H9 (cell line): ENCODE measurements around the gene TRPM1. TPM values are rescaled to one million over a fixed set of nuclear protein-coding genes. Genes with fewer than 3 reads are reported as not detected.

ENCODE experiments used
- DNase-seq: peaks from one replicate; pipeline ENCODE4 v3.0.0-alpha.2; 2017
- H2AFZ ChIP-seq: one replicate; pipeline ENCODE4 v1.6.1; 2013; ENCODE audit warnings: mild to moderate bottlenecking, low read length, control low read depth, moderate library complexity
- H2AK5ac ChIP-seq: 2 replicates; pipeline ENCODE4 v1.6.1; 2013; ENCODE audit warnings: low read length, control low read depth, mixed read lengths; ENCODE audit not compliant: insufficient read length
- H2BK120ac ChIP-seq: one replicate; pipeline ENCODE4 v1.6.1; 2013; ENCODE audit warnings: low read depth, mild to moderate bottlenecking, low read length, control low read depth, inconsistent platforms; ENCODE audit not compliant: poor library complexity, severe bottlenecking
- H2BK12ac ChIP-seq: 2 replicates; pipeline ENCODE4 v1.6.1; 2013; ENCODE audit warnings: low read length, control low read depth, mixed read lengths, low read depth; ENCODE audit not compliant: insufficient read length
- H2BK15ac ChIP-seq: 2 replicates; pipeline ENCODE4 v1.6.1; 2013; ENCODE audit warnings: low read depth, low read length, control low read depth
- H2BK20ac ChIP-seq: one replicate; pipeline ENCODE4 v1.6.1; 2013; ENCODE audit warnings: low read depth, mild to moderate bottlenecking, low read length, control low read depth, inconsistent platforms; ENCODE audit not compliant: poor library complexity, severe bottlenecking
- H2BK5ac ChIP-seq: 2 replicates; pipeline ENCODE4 v1.6.1; 2013; ENCODE audit warnings: low read length, control low read depth, mixed read lengths; ENCODE audit not compliant: insufficient read length
- H3K14ac ChIP-seq: 2 replicates; pipeline ENCODE4 v1.6.1; 2013; ENCODE audit warnings: low read length, control low read depth; ENCODE audit not compliant: insufficient read depth
- H3K18ac ChIP-seq: 2 replicates; pipeline ENCODE4 v1.6.1; 2013; ENCODE audit warnings: low read depth, mild to moderate bottlenecking, mixed read lengths, low read length, control low read depth; ENCODE audit not compliant: insufficient read length
- H3K23ac ChIP-seq: 2 replicates; pipeline ENCODE4 v1.6.1; 2013; ENCODE audit warnings: low read length, control low read depth, mixed read lengths, low read depth; ENCODE audit not compliant: insufficient read length
- H3K23me2 ChIP-seq: 2 replicates; pipeline ENCODE4 v1.6.1; 2013; ENCODE audit warnings: low read depth, mild to moderate bottlenecking, mixed read lengths, low read length, control low read depth; ENCODE audit not compliant: insufficient read length, poor library complexity, severe bottlenecking
- H3K27ac ChIP-seq: 2 replicates; pipeline ENCODE4 v1.5.1; 2013; ENCODE audit warnings: low read length, control low read depth, mixed read lengths, low read depth; ENCODE audit not compliant: insufficient read length
- H3K27me3 ChIP-seq: 2 replicates; pipeline ENCODE4 v1.6.1; 2013; ENCODE audit warnings: low read length, control low read depth, inconsistent platforms; ENCODE audit not compliant: insufficient read depth
- H3K4ac ChIP-seq: 2 replicates; pipeline ENCODE4 v1.6.1; 2013; ENCODE audit warnings: low read depth, mild to moderate bottlenecking, control low read depth, inconsistent platforms, low read length, moderate library complexity
- H3K4me1 ChIP-seq: 2 replicates; pipeline ENCODE4 v1.6.1; 2013; ENCODE audit warnings: low read length, control low read depth, inconsistent platforms; ENCODE audit not compliant: insufficient read depth
- H3K4me2 ChIP-seq: 2 replicates; pipeline ENCODE4 v1.6.1; 2013; ENCODE audit warnings: low read length, control low read depth, mixed read lengths; ENCODE audit not compliant: insufficient read length, insufficient read depth
- H3K56ac ChIP-seq: 2 replicates; pipeline ENCODE4 v1.6.1; 2013; ENCODE audit warnings: low read depth, mild to moderate bottlenecking, mixed read lengths, low read length, control low read depth; ENCODE audit not compliant: insufficient read length
- H3K79me1 ChIP-seq: 2 replicates; pipeline ENCODE4 v1.6.1; 2013; ENCODE audit warnings: low read depth, mild to moderate bottlenecking, moderate library complexity, low read length, control low read depth, inconsistent platforms; ENCODE audit not compliant: insufficient read depth, poor library complexity, severe bottlenecking
- H3K79me2 ChIP-seq: 2 replicates; pipeline ENCODE4 v1.6.1; 2013; ENCODE audit warnings: low read length, control low read depth, inconsistent platforms; ENCODE audit not compliant: insufficient read depth
- H3K9ac ChIP-seq: 2 replicates; pipeline ENCODE4 v1.6.1; 2013; ENCODE audit warnings: low read length, control low read depth, mixed read lengths; ENCODE audit not compliant: insufficient read length; ENCODE audit errors: extremely low read depth
- H3K9me3 ChIP-seq: one replicate; pipeline ENCODE4 v1.6.1; 2013; ENCODE audit warnings: low read depth, low read length, inconsistent platforms; ENCODE audit not compliant: control insufficient read depth
- H3T11ph ChIP-seq: one replicate; pipeline ENCODE4 v1.6.1; 2013; ENCODE audit warnings: mild to moderate bottlenecking, low read length, control low read depth, inconsistent platforms
- H4K20me1 ChIP-seq: one replicate; pipeline ENCODE4 v1.6.1; 2013; ENCODE audit not compliant: control insufficient read depth, insufficient read length, insufficient read depth
- H4K5ac ChIP-seq: 2 replicates; pipeline ENCODE4 v1.6.1; 2013; ENCODE audit warnings: low read depth, mild to moderate bottlenecking, mixed read lengths, low read length, control low read depth; ENCODE audit not compliant: insufficient read length
- H4K8ac ChIP-seq: replicated peaks from 2 replicates; pipeline ENCODE4 v1.6.1; 2013; ENCODE audit warnings: low read length, control low read depth, mixed read lengths, low read depth; ENCODE audit not compliant: insufficient read length
- H4K91ac ChIP-seq: 2 replicates; pipeline ENCODE4 v1.6.1; 2013; ENCODE audit warnings: low read depth, mild to moderate bottlenecking, moderate library complexity, mixed read lengths, low read length, control low read depth; ENCODE audit not compliant: insufficient read length
- H3K27ac Mint-ChIP-seq, 3 experiments: 2 replicates in 2 of 3; 3 replicates in 1 of 3; pipeline ENCODE4 v1.8.0; 2020 to 2021; ENCODE audit warnings: mixed read lengths in 3 of 3, mild to moderate bottlenecking in 1 of 3, moderate library complexity in 1 of 3
- H3K27me3 Mint-ChIP-seq: 2 replicates; pipeline ENCODE4 v1.8.0; 2021; ENCODE audit warnings: low read depth, mild to moderate bottlenecking, moderate library complexity, mixed read lengths
- H3K36me3 Mint-ChIP-seq, 3 experiments: 2 replicates in 2 of 3; 3 replicates in 1 of 3; pipeline ENCODE4 v1.8.0; 2020 to 2021; ENCODE audit warnings: low read depth in 3 of 3, mixed read lengths in 3 of 3; ENCODE audit not compliant: insufficient read depth in 1 of 3
- H3K4me1 Mint-ChIP-seq, 2 experiments: 2 replicates each; pipeline ENCODE4 v1.8.0; 2020; ENCODE audit warnings: mixed read lengths in 2 of 2
- H3K4me3 Mint-ChIP-seq, 2 experiments: 2 replicates in 1 of 2; 3 replicates in 1 of 2; pipeline ENCODE4 v1.8.0; 2020 to 2021; ENCODE audit warnings: mild to moderate bottlenecking in 2 of 2, mixed read lengths in 2 of 2, moderate library complexity in 1 of 2
- H3K9me3 Mint-ChIP-seq, 2 experiments: 2 replicates in 1 of 2; 3 replicates in 1 of 2; pipeline ENCODE4 v1.8.0; 2020; ENCODE audit warnings: mild to moderate bottlenecking in 2 of 2, mixed read lengths in 2 of 2, moderate library complexity in 1 of 2
- WGBS: extraction: QIAGEN DNeasy Blood & Tissue Kit; methylation state at CpG from one replicate; pipeline ENCODE4 v1.1.7; 2013; ENCODE audit warnings: missing lambda C conversion rate, low lambda C conversion rate, mixed read lengths; ENCODE audit not compliant: insufficient read length; ENCODE audit errors: extremely low coverage; 5-methylcytosine and 5-hydroxymethylcytosine counted together
- total RNA-seq: library from RNA; stranded (reverse); gene quantifications from 2 replicates; pipeline ENCODE4 v1.2.1, GENCODE V29; 2021
- TF ChIP-seq, protein P1 (sequence below): fragments of 200-600 bp; sonication (generic); conservative IDR thresholded peaks from 3 replicates; pipeline ENCODE4 v1.8.0; 2021; ENCODE audit warnings: antibody characterized with exemption, mild to moderate bottlenecking

TRPM1 gene
- total RNA-seq, 1 experiment from 2014 or later: not detected

DNA sequence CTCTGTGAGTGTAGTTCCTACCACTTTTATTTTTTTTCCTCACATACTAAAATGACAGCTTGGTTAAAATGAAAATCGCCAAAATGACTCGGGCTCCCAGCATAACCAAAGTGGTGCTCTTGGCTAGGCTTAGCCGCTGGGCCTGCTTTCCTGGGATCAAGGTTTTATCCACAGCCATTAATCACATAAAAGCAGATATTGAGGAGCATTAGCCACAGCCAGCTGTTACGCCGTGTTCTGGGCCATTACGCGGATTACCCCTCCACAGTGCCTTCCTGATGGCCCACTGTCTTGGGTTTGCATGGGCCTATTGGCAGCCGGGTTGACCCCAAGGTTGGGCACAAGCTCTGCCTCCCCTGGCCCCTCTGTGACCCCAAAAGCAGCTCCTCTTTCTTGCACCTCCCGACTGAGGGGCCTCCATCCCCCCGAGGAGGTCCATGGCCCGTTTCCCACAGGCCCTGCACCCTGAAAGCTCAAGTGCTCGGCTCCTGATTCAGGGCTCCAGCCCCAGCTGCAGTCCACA, 30.4 kb upstream of the TRPM1 start:
- TF ChIP-seq, protein P1, sequence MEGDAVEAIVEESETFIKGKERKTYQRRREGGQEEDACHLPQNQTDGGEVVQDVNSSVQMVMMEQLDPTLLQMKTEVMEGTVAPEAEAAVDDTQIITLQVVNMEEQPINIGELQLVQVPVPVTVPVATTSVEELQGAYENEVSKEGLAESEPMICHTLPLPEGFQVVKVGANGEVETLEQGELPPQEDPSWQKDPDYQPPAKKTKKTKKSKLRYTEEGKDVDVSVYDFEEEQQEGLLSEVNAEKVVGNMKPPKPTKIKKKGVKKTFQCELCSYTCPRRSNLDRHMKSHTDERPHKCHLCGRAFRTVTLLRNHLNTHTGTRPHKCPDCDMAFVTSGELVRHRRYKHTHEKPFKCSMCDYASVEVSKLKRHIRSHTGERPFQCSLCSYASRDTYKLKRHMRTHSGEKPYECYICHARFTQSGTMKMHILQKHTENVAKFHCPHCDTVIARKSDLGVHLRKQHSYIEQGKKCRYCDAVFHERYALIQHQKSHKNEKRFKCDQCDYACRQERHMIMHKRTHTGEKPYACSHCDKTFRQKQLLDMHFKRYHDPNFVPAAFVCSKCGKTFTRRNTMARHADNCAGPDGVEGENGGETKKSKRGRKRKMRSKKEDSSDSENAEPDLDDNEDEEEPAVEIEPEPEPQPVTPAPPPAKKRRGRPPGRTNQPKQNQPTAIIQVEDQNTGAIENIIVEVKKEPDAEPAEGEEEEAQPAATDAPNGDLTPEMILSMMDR: no peak
- Histone ChIP-seq H2BK15ac (no peak overlapping the region), H3T11ph (no peak overlapping the region), H4K20me1 (no peaks in the 10 kb centered on the region), H3K27ac (no peak overlapping the region), H3K27me3 (no peaks in the 10 kb centered on the region), H3K9ac (no peak overlapping the region), H3K79me1 (no peaks in the 10 kb centered on the region), H3K23me2 (no peaks in the 10 kb centered on the region), H3K4ac (no peak overlapping the region), H3K79me2 (no peaks in the 10 kb centered on the region), H4K8ac (no peak overlapping the region), H2BK20ac (no peak overlapping the region), H3K23ac (no peak overlapping the region), H2AK5ac (no peak overlapping the region), H2AFZ (no peak overlapping the region), H3K4me1 (peaks cover 3% of the 10 kb centered on the region; the same call in 1 of the 2 replicates), H4K91ac (no peak overlapping the region), H3K9me3 (peaks cover 9% of the 10 kb centered on the region), H2BK120ac (no peak overlapping the region), H3K18ac (no peak overlapping the region), H2BK12ac (no peak overlapping the region), H4K5ac (no peak overlapping the region), H3K14ac (no peak overlapping the region), H3K4me2 (no peak overlapping the region), H3K56ac (no peak overlapping the region), H2BK5ac (no peak overlapping the region)
- no peak overlapping the region for H3K4me3 Mint-ChIP-seq
- peaks cover 18 to 30% of the 10 kb centered on the region in 2 experiments for H3K4me1 Mint-ChIP-seq
- DNase-seq: no peak
- H3K27ac Mint-ChIP-seq: no peak overlapping the region
- H3K36me3 Mint-ChIP-seq: peaks cover 0 to 25% (median 13%) of the 10 kb centered on the region in 3 experiments; a peak in 6 of 7 replicates
- no peaks in the 10 kb centered on the region; the same call in 1 of the 2 replicates for H3K27me3 Mint-ChIP-seq
- WGBS: no CpG with 5 or more reads among the region's 12 CpGs
- H3K9me3 Mint-ChIP-seq: peaks cover 22 to 26% of the 10 kb centered on the region in 2 experiments
